ENCODE measurements around the gene GIT2.

GIT2 gene

GRCh38 chr12:109952873-109953272 is 43.3 kb downstream of the GIT2 start:
- in situ Hi-C loops (cut with MboI; ENCODE audit: low pct_unique_long_range_greater_than_20kb, low sequenced_read_pairs) = no loop called here
- DNase-seq = no peak

DNA sequence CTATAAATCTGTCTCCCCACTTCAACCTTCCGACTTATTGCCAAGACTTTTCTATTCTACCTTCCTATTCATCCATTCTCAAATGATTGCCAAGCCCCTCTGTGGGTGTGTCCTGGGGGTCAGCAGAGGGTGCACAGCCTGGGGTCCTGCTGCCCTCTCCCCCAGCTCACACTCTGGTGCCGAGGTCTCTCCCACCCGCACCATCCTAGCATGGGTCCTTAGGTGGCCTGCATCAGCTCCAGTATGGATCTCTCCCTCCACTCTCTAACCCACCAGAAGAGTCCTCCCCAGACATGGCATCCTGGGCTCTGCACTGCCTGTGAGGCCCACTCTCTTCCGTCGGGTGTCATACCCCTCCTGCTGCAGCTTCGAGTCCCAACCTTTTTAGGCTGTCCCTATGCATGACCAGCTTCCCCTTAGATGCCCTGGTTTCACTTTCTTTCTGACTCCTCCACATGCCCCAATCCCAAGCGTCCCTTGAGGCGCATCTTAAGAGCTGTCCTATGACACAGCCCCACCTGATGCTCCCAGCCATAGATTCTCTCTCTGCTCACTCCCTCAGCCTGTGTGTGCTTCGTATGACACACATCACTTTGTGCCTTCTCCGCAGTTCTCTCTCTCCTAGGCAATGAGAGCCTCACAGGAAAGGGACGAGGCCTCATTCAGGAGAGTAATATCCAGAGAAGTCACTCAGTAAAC is 43.9 kb downstream of the GIT2 start:
- in situ Hi-C loops (cut with MboI; ENCODE audit: low pct_unique_long_range_greater_than_20kb, low sequenced_read_pairs) = no loop called here
- DNase-seq = no peak

GRCh38 chr12:109951751-109952150 is 44.4 kb downstream of the GIT2 start:
- in situ Hi-C loops (cut with MboI; ENCODE audit: low pct_unique_long_range_greater_than_20kb, low sequenced_read_pairs) = no loop called here
- DNase-seq = no peak

DNA sequence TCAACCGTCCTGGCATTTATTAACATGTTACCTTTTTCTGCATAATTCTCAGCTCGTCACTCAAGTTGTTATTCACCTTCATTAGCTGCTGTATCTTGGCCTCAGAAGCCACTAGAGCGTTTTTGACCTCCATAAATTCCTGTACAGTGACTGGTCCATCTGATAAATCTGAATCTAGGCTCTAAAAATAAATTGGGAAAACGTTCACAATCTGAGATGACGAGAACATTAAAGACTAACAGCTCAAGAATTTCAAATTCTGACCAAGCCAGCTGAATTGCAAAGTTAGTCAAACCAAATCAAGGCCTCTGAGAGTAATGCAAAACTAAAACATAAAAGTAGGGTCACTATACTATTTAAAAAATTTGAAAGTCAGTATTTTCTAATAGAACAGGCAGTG is 45.0 kb downstream of the GIT2 start:
- DNase-seq = no peak
- in situ Hi-C loops (cut with MboI; ENCODE audit: low pct_unique_long_range_greater_than_20kb, low sequenced_read_pairs) = no loop called here

DNA sequence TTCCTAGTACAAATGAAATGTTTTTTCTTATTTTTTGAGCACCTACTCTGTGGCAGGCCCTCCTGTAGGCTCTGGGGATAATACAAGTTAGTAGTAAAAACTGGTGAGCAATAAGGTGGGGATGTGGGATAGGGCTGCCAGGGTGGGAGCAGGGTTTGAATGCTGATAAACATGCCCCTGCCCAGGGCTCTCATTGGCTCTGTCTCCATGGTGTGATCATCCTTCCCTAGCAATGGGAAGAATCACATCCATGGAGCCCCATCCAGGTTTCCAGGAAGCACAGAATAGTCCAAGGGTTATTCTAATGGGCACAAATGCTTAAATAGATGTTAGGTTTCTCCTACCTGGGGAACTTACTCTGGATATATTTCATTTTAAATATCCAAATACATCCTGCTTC is 45.5 kb downstream of the GIT2 start:
- in situ Hi-C loops (cut with MboI; ENCODE audit: low pct_unique_long_range_greater_than_20kb, low sequenced_read_pairs) = no loop called here
- no peak for DNase-seq

GRCh38 chr12:109949089-109949488 is 47.1 kb downstream of the GIT2 start:
- DNase-seq = no peak
- in situ Hi-C loops (cut with MboI; ENCODE audit: low pct_unique_long_range_greater_than_20kb, low sequenced_read_pairs) = no loop called here

DNA sequence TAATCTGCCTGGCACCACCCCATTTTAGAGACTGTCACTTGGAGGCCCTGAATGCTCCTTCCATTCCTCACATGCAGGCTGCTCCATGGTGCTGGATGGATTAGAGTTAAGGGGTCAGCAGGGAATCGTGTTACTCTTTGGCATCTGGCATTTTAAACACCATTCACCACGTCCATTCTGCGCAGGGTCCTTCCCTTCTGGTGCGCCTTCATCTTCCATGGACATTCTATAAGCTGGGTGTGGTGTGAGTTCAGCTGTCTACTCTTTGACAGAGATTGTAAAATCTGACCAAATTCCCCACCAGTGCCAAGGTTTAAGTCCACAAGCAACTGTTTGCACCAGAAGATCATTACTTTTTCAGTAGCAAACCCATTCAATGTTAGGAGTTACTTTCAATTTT is 47.8 kb downstream of the GIT2 start:
- in situ Hi-C loops (cut with MboI; ENCODE audit: low pct_unique_long_range_greater_than_20kb, low sequenced_read_pairs) = no loop called here

GRCh38 chr12:109947521-109947920 is 48.6 kb downstream of the GIT2 start:
- peak; percentile 72 for DNase-seq
- in situ Hi-C loops (cut with MboI; ENCODE audit: low pct_unique_long_range_greater_than_20kb, low sequenced_read_pairs) = no loop called here

More for the DNA sequence above, 47.8 kb downstream of the GIT2 start:
- DNase-seq = no peak

- in situ Hi-C loops (cut with MboI; ENCODE audit: low pct_unique_long_range_greater_than_20kb, low sequenced_read_pairs) = no loop called here
- no peak for DNase-seq
Measured at GRCh38 chr12:109946913-109947312, 49.3 kb downstream of the GIT2 start.

DNA sequence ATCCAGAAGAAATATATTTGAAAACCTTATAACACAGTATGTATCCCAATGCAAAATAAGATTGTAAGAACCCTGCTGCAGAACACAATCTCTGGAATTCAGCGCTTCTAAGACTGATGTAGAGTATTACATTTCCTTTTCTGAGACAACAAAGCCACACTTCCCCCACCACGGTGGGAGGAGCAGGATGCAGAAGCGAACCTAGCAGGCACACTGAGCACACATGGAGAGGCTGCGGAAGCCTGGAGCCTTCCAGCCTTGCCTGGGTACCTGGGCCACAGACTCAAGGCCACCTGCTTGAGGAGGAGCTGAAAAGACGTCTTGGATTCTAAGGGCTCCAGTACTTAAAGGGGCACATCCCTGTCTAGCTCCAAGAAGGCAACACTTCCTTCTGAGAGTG is 49.7 kb downstream of the GIT2 start:
- peak; percentile 53 for DNase-seq
- in situ Hi-C loops (cut with MboI; ENCODE audit: low pct_unique_long_range_greater_than_20kb, low sequenced_read_pairs) = no loop called here

- DNase-seq = no peak
- in situ Hi-C loops (cut with MboI; ENCODE audit: low pct_unique_long_range_greater_than_20kb, low sequenced_read_pairs) = no loop called here
Measured at GRCh38 chr12:109944561-109945359, 51.4 kb downstream of the GIT2 start.

DNA sequence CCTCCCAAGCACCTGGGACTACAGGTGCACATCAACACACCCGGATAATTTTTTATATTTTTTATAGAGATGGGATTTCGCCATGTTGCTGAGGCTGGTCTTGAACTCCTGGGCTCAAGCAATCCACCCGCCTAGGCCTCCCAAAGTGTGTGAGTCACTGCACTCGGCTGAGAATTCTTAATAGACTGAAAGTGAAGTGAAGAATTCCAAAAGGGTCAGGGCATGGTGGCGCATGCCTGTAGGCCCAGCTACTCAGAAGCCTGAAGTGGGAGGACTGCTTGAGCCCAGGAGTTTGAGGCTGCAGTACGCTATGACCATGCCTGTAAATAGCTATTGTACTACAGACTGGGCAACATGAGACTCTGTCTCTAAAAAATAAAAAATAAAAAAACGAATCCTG is 52.4 kb downstream of the GIT2 start:
- in situ Hi-C loops (cut with MboI; ENCODE audit: low pct_unique_long_range_greater_than_20kb, low sequenced_read_pairs) = no loop called here
- DNase-seq = no peak

DNA sequence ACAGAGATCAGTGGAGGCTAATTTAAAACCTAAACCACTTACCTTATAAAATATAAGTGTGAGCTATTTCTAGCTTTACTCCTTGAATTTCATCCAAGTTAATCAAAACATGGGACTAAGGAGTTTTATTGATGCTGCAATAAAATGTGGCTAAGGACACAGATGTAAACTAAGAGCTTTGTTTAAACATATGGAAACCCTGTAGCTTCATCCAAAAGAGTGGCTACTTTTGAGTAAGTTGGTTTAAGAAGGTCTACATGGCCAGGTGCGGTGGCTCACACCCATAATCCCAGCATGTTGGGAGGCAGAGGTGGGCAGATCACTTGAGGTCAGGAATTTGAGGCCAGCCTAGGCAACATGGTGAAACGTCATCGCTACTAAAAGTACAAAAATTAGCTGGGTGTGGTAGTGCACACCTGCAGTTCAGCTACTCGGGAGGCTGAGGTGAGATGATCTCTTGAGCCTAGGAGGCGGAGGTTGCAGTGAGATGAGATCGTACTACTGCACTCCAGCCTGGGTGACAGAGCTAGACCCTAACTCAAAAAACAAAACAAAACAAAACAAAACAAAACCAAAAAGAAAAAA is 55.7 kb downstream of the GIT2 start:
- no peak for DNase-seq
- in situ Hi-C loops (cut with MboI; ENCODE audit: low pct_unique_long_range_greater_than_20kb, low sequenced_read_pairs) = no loop called here

DNA sequence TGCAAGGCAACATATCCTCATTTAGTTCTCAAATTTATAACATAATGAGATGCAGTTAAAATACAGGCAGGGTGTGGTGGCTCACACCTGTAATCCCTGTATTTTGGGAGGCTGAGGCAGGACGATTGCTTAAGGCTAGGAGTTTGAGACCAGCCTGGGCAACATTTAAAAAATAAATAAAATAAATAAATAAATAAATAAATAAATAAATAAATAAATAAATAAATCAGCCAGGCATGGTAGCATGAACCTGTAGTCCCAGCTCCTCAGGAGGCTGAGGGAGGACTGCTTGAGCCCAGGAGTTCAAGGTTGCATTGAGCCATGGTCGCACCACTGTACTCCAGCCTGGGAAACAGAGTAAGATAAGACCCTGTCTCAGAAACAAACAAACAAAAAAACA is 56.7 kb downstream of the GIT2 start:
- no peak for DNase-seq
- in situ Hi-C loops (cut with MboI; ENCODE audit: low pct_unique_long_range_greater_than_20kb, low sequenced_read_pairs) = no loop called here

- in situ Hi-C loops (cut with MboI; ENCODE audit: low pct_unique_long_range_greater_than_20kb, low sequenced_read_pairs) = no loop called here
- DNase-seq = no peak
Measured at GRCh38 chr12:109938947-109939346, 57.2 kb downstream of the GIT2 start.

DNA sequence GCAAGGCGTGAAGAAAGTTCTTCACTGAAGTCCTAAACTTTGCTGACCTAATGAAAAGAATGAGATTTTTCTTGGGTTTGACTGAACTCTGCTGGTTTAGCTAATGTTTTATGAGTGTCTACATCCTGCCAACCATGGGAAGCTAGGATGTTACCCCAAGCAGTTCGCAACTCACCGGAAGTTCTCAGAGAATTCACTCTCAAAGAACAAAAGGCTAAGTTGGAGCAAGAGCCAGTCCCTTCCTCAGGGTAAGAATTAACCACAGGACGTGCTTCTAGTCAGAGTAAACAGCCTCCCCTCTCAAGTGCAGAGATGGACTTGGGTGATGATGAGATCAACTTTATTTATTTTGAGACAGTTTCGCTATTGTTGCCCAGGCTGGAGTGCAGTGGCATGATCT is 58.8 kb downstream of the GIT2 start:
- in situ Hi-C loops (cut with MboI; ENCODE audit: low pct_unique_long_range_greater_than_20kb, low sequenced_read_pairs) = no loop called here
- DNase-seq = no peak

DNA sequence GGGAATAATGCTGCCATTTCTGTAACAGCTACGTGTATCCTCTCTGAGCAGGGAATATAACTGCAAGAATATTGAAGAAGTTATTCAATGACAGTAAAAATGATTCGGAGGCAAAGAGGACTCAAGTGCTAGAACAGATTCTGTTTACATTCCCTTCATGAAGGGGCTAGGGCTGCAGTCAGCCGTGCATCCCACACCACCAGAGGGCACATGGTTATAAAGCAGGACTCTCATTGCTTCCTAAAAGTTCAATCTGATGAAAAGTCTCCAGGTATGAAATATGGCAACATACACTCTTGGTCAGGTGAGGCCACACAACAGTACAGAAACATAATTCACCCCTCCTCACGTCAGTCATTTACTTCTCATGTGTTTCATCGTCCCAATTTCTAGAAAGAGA is 62.1 kb downstream of the GIT2 start:
- in situ Hi-C loops (cut with MboI; ENCODE audit: low pct_unique_long_range_greater_than_20kb, low sequenced_read_pairs) = no loop called here
- peak; percentile 9 for DNase-seq

GRCh38 chr12:109932878-109933503 is 63.2 kb downstream of the GIT2 start:
- no peak for DNase-seq
- in situ Hi-C loops (cut with MboI; ENCODE audit: low pct_unique_long_range_greater_than_20kb, low sequenced_read_pairs) = no loop called here

- DNase-seq = no peak
- in situ Hi-C loops (cut with MboI; ENCODE audit: low pct_unique_long_range_greater_than_20kb, low sequenced_read_pairs) = no loop called here
Measured at GRCh38 chr12:109931143-109931542, 65.0 kb downstream of the GIT2 start.

Data from KBM-7 (cell line).